T-helper 1 cell (primary cell): ENCODE data around the gene PADI6.

ENCODE experiments used
- DNase-seq, 5 donors: peaks; one replicate each; pipeline ENCODE4 v3.0.0-alpha.2; 2012 to 2020

Gene PADI6

DNA sequence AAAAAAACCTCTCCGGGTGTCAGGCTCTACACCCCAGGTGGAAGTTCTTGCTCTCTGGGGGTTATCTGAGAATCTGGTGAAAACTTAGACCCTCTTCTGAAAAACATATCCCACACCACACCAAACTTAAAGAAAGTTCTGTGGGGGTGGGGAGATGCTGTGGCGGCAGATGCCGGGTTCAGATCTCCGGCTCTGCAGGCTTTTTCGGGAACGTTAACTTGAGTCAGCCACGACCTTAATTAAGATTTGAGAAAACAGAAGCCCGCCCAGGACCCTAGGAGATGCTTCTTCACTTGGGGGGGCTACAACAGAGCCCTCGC lies 65.2 kb downstream of the PADI6 start:
- DNase-seq, result no peak

- DNase-seq, result peak; percentile 20 to 57 (median 41)
Observed at GRCh38 chr1:17437580-17438317, 65.8 kb downstream of the PADI6 start.

GRCh38 chr1:17438318-17439249 lies 66.6 kb downstream of the PADI6 start:
- DNase-seq, result peak; percentile 38 to 77 (median 44)

GRCh38 chr1:17439250-17440073 lies 67.5 kb downstream of the PADI6 start, which contains the start of gene RCC2:
TSS of gene RCC2 (minus strand) at chr1:17439677. CDS start at chr1:17438514, 1,163 bp downstream.
- DNase-seq, result peak; percentile 52 to 79 (median 61)

- DNase-seq, result peak in 1 of 5 donors; percentile 9
Observed at GRCh38 chr1:17440074-17440826, 68.3 kb downstream of the PADI6 start.

- peak in 1 of 5 donors; percentile 23 for DNase-seq
Observed at GRCh38 chr1:17440827-17441168, 68.8 kb downstream of the PADI6 start.

- peak in 1 of 5 donors; percentile 86 for DNase-seq
Observed at GRCh38 chr1:17441265-17441992, 69.4 kb downstream of the PADI6 start.

DNA sequence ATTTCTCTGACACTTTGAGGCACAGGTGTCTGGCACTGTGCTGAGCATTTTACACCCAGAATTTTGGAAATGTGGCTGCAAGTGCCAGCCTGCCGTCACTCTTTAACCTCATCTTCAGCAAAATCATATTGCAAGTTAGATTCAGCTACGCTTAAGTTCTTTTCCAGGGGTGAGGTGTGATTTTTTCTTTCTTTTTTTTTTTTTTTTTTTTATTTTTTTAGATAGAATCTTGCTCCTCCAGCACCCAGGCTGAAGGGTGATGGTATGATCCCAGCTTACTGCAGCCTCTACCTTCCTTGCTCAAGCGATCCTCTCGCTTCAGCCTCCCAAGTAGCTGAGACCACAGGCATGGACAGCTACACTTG lies 70.0 kb downstream of the PADI6 start:
- no peak for DNase-seq

GRCh38 chr1:17442841-17443240 lies 70.8 kb downstream of the PADI6 start:
- no peak for DNase-seq

DNA sequence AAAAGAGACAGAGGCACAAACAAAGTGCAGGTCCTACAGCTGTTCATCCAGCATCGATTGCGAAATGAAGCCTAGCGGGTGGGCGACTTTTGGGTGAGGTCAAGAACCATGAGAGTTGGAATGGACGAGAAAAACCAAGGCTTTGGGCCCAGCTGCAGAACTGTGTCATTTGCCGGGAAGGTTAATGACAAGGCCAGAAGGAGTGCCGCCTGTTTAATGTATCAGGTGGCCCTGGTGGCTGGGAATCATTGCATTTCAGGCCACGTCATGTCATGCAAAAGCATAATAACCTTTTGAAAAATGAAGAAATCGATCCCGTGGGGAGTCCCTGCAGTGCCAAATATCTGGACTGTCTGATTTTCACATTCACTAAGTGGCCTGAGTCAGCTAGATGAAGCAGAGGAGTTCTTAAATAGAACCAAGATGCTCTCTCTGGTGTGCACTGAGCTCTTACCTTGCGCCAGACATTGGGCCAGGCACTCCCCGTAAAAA lies 75.6 kb downstream of the PADI6 start:
- DNase-seq, result no peak
